AG08396 (cell line): ENCODE data around the gene ZNF318.
A peak's percentile ranks its signal among the peaks of the same experiment; 100 is the strongest.
"Not testable (repeated sequence)": the region's sequence is repeated elsewhere in the genome, so short reads cannot be mapped to it uniquely, and the experiment has no call there.

Experiments
- DNase-seq: peaks from one replicate; pipeline ENCODE4 v3.0.0; 2012; ENCODE audit warnings: low spot score, mixed read lengths

ZNF318 gene

DNA sequence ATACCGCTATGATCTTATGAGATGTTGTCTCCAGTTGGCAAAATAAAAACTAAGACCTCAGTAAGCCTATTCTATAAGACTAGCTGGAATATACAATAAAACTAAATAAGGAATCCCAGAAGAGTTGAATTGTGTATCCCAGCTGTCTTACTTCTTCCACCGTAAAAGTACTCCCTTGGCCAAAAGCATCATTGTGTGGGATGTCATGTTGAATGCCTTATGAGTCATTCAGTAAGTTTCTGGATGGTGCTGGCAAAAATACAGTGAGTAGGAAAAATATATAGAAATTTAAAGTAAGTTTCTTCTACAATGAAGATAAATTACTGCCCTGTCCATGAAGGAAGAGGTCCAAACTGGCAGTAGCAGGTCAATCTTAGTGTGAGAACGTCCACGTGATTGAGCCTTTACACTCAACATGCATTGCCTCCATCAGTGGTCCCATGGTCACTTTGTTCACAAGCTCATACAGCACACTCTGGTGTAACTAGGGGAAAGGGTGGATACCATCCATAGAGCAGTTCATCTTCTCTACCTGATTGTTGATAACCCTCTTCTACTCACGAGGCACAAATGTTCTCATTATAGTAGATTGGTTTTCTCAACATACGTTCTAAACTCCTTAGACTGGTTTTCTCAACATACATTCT is 13.7 kb upstream of the ZNF318 start:
- peak; percentile 34 for DNase-seq

- not testable (repeated sequence) for DNase-seq
Observed at GRCh38 chr6:43380858-43381257, 11.4 kb upstream of the ZNF318 start.

DNA sequence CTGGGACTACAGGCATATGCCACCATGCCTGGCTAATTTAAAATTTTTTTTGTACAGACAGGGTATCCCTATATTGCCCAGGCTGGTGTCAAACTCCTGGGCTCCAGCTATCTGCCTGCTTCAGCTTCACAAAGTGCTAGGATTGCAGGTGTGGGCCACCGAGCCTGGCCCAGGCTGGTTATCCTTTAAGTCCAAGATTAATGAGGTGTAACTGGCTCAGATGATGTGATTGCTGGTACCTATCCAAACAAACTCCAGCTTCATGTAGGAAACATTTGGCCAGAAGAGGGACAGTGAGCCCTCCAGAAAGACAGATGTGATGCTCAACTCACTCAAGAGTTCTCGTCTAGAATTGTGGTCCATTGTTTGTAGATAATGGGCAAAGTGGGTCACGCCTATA is 9.2 kb upstream of the ZNF318 start:
- DNase-seq: no peak

DNA sequence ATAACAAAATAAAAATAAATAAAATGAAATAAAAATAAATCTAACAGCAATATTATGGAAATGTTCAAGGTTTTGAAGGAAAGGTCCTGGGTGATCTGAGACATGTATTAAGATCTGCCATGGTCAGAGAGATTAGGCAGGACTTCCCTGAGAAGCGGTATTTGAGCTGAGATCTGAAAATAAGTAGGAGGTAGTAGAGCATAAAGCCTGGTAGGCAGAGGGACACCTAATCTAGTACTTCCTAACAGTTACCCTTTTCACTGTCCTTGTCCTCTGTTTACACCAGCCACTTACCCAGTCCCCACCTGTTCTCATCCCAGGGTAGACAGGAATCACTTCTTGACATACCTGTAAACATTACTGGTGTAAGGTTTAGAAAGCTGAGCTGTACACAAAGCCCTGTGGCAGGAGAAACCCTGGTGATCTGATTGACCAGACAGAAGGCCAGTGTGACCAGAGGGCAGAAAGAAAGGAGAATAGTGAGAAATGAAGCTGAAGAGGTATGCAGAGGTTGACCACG is 8.3 kb upstream of the ZNF318 start:
- DNase-seq: no peak

DNA sequence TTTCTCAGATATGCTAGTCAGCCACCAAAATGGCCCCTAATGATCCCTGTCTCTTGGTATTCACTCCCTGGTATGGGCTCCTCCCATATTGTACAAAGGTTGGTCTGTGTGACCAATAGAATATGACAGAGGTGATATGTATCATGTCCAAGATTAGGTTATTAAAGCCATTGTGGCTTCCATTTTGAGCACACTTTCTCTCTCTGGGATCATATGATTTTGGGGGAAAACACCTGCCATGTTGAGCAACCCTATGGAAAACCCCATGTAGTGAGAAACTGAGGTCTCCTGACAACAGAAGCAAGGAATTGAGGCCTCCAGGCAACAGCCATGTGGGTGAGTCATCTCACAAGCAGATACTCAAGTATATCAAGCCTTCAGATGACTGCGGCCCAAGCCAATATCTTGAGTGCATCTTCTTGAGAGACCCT is 7.1 kb upstream of the ZNF318 start:
- DNase-seq: no peak

DNA sequence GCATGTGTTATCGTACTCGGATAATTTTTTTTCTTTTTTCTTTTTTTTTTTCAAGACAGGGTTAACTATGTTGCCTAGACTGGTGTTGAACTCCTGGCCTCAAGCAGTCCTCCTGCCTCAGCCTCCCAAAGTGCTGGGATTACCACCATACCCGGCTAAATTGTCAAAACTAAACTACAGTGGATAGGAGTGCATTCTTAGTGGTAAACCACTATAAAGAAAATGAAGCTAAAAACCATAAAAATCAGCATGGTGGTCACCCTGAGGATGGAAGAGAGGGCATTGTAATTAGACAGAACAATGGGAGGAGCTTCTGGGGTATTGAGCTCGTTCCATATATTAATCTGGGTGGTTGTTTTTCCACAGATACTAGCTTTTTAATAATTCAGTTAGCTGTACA is 6.2 kb upstream of the ZNF318 start:
- no peak for DNase-seq

DNA sequence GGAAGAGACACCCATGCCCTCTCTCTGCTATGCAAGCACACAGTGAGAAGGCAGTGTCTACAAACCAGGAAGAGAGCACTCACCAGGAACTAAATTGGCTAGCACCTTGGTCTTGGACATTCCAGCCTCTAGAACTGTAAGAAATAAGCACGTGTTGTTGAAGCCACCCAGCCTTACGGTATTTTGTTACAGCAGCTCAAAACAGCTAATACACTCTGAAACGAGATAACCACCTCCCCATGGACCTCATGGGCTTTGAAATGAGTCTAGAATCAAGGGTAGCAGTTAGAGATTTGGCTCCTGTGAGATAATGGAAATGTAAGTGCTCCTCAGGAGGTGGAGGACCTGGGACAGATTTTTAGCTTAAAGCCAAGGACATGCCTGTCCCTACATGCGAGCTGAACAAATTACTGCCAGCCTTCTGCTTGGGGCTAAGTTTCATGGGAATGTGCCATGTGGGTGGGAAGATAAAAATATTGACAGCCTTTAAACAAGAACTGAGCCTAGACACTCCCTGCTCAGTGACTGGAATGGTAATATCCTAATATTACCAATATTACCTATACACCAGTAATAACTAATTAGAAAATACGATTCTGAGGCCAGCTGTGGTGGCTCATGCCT is 3.9 kb upstream of the ZNF318 start:
- no peak for DNase-seq

DNA sequence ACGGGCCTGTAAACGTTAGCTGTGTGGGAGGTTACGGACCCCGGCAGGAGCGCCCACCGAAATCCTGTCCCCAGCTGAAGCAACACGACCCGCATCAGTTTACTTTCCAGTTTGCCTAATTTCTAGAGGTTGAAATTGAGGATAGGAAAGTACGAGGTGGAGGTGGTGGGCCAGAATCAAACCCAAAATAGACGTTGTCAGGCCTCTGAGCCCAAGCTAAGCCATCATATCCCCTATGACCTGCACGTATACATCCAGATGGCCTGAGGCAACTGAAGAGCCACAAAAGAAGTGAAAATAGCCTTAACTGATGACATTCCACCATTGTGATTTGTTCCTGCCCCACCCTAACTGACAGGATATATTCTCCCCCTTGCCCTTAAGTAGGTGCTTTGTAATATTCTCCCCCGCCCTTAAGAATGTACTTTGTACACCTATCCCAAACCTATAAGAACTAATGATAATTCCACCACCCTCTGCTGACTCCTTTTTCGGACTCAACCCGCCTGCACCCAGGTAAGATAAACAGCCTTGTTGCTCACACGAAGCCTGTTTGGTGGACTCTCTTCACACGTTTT is 645 bp upstream of the ZNF318 start:
- DNase-seq: not testable (repeated sequence)

DNA sequence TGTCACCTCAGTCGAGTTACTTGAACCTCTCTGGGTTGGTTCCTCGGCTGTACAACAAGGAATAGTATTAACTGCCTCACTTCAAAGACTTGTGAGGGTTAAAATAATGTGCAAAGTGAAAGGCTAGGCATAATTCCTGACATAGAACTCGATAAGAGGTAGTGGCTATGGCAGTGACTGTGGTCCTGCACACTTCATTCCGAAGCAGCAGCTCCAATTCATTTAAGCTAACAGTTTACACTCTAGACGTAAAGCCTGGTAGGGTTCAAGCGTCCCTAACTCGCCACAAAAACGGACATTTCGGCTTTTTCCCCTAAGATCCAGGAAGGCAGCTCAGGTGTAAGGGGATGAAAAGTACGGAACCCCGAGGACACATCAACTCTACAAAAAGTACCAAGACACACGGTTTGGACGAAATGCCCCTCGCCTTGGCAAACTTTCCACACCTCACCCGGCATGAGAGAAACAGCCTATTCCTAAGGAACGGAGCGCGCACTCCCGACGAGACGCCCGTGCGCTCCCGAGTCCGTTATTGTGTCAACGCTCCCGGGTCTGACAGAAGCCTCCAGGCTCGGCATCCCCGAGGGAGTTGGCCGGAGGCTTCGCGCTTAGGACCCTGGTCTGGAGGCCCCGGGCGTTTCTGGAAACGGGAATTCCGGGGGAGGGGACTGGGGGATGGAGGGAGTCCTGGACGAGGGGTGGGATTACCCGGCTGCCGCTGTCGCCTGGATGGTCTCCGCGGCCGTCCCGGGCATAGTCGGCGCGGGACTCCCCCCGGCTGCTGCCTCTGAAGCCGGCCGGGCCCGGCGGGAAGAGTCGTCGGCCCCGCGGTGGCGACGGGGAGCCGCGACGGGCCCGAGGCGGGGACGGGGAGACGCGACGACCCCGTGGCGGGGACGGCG is 937 bp downstream of the ZNF318 start:
- peak; percentile 66 for DNase-seq

DNA sequence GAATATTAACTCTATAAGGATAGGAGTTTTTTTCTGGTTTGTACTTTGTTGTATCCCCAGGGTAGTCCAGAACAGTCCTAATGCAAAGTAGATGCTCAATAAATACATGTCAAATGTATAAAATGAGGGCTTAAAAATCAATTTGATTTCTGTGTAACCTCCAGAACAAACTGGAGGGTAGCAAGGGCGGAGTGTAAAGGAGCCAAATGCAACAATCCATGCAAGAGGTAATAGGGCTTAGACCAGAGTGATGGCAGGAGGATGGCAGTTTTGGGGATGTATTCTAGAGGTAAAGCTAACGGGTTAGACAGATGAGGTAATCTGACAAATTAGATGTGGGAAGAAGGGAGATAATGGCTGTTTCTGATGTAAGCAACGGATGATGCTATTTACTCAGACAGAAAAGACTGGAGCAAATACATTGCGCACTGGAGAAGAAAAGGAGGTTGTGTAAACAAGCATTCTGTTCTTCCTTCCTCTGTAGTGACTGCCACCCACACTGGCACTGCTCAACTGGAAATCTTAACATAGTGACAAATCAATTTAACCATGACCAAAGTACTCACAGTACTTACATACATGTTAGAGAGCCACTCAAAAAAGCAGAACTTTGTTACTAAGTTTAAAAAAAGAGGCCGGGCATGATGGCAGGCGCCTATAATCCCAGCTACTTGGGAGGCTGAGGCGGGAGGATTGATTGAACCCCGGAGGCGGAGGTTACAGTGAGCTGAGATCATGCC is 2.0 kb downstream of the ZNF318 start:
- no peak for DNase-seq

GRCh38 chr6:43361269-43361668 is 8.2 kb downstream of the ZNF318 start:
- no peak for DNase-seq

GRCh38 chr6:43359831-43360230 is 9.6 kb downstream of the ZNF318 start:
- DNase-seq: no peak

DNA sequence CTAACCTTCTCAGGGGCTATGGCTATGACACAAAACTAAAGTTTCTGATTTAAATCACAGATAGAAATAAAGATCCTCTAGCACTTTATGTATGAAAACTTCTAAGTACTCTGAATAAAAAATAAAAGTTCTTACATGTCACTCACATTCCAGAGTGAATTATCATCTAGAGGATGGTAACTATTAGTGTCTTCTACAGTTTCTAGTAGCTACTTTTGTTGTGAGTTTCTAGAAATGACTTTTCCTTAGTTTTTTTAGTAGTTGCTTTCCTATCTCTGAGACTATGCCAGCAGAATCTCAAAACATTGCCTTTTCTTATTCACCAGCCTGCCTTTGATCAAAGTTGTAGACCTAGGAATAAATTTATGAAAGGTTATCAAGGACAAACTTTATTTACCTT is 10.1 kb downstream of the ZNF318 start:
- no peak for DNase-seq

DNA sequence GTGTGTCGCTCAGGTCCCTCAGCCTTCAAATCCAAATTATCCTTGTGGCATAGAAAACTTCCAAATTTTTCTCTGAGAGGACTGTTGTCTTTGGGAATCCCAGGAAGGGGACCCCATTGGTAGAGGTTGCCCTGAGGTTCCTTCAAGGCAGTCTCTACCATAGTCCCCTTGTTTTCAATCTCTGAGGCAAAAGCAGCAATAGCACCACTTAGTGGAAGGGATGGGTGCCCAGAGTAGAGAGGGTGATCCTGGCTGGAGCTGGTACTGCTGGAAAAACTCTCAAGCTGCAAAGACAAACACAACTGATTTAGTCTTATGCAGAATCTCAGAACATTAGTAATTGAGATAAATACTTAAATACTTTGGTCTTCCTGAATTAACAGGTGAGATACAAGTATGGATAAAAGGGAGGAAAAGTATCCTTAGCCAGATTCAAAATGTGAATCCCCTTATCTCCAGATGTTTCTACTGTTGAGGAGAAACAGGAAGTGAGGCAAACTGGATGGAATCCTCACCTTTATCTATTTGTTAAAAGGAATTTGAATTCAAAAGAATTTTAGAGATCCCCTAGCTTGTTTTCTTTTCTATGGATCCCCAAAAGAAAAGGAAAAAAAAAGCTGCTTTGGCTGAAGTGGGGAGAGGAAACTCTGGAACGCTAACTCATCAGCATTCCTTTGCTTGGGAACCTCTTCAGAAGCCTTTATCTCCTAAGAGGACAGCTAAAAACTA is 13.4 kb downstream of the ZNF318 start:
- peak; percentile 23 for DNase-seq

GRCh38 chr6:43351951-43352350 is 17.5 kb downstream of the ZNF318 start:
- DNase-seq: not testable (repeated sequence)

DNA sequence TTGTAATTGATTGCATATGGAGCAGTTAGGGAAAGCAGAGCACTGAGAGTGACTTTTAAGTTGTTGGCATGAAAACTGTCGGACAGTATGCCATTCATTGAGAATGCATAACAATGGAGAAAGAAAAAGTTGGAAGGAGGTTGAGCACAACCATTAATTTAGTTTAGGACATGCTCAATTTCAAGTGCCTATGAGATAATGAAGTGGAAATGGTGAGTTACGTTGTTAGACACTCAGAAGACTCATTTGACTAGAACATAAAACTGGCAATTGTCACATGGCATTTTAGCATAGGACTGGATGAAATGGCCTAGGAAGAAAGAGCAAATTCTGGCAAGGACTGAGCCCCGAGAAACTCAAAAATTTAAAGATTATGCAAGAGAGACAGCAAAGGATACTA is 22.0 kb downstream of the ZNF318 start:
- DNase-seq: no peak

DNA sequence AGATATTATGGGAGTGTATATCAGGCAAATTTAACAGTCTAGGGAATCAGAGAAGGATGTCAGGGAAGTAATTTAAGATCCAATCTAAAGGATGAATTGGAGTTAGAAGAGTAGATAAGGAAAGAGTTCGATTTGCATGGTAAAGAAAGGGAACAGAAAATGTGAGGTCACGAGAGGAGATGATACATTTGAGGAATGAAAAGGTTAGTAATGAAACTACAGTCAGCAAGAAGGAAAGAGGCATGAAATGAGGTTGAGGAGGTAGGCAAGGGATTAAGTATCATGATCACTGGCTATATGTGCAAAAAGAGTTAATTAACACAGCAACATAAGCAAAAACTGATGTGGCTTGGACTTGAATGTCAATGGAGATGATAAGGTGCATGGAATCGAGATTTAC is 22.4 kb downstream of the ZNF318 start:
- DNase-seq: no peak

DNA sequence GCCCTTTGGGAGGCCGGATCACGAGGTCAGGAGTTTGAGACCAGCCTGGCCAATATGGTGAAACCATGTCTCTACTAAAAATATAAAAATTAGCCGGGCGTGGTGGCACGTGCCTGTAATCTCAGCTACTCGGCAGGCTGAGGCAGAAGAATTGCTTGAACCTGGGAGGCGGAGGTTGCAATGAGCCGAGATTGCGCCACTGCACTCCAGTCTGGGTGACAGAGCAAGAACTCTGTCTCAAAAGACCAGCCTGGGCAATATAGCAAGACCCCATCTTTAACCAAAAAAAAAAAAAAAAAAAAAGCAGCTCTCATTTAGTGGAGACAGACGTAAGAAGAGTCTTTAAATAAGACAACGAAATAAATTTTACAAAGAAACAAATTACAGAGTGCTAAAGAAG is 23.2 kb downstream of the ZNF318 start:
- DNase-seq: not testable (repeated sequence)

DNA sequence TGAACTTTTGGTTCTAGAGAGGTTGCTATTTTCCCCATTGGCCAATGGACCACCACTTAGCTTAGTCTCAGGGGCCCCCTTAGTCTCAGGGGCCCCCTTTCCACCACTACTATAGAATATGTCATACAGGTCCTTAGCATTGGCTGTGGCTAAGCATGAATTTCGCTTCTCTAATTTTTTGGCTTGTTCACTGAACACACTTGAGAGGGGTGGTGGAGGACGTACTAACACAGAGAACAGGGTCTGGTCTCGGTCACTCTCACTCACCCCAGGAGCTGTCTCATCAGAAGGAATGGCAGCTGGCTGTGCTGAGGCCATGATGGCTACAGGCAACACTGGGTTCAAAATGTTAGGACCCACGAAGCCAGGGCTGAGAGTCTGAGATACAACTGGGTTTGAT is 30.3 kb downstream of the ZNF318 start:
- DNase-seq: no peak

GRCh38 chr6:43338243-43338642 is 31.2 kb downstream of the ZNF318 start:
- DNase-seq: no peak

- DNase-seq: no peak
Observed at GRCh38 chr6:43336382-43336781, 33.1 kb downstream of the ZNF318 start.
